Astrocyte (in vitro differentiated cells and primary cell): ENCODE measurements around the gene CAT. TPM values are rescaled to one million over a fixed set of nuclear protein-coding genes. Genes with fewer than 3 reads are reported as not detected.

Experiments
- DNase-seq: peaks from one replicate; pipeline ENCODE4 v3.0.0-alpha.2; 2010; ENCODE audit warnings: low read depth
- FAIRE-seq: peaks from 2 replicates; lab custom pipeline; 2011; peaks lifted over from hg19 to GRCh38; lab: Jason Lieb, UNC
- H2AFZ ChIP-seq: 2 replicates; pipeline ENCODE4 v1.6.0; 2012; ENCODE audit warnings: low read depth, low read length, inconsistent platforms
- H3K27ac ChIP-seq: 2 replicates; pipeline ENCODE4 v1.5.1; 2011; ENCODE audit warnings: low read depth, low read length, inconsistent platforms
- H3K27me3 ChIP-seq: 2 replicates; pipeline ENCODE4 v1.6.0; 2011; ENCODE audit warnings: low read length, inconsistent platforms; ENCODE audit not compliant: insufficient read depth
- H3K36me3 ChIP-seq: 2 replicates; pipeline ENCODE4 v1.5.1; 2011; ENCODE audit warnings: low read length, inconsistent platforms; ENCODE audit not compliant: insufficient read depth
- H3K4me1 ChIP-seq: 2 replicates; pipeline ENCODE4 v1.5.1; 2011; ENCODE audit warnings: low read length, inconsistent platforms; ENCODE audit not compliant: insufficient read depth
- H3K4me2 ChIP-seq: 2 replicates; pipeline ENCODE4 v1.6.0; 2012; ENCODE audit warnings: low read length, inconsistent platforms
- H3K4me3 ChIP-seq: 2 replicates; pipeline ENCODE4 v1.5.1; 2011; ENCODE audit warnings: low read depth, mild to moderate bottlenecking, low read length, inconsistent platforms; ENCODE audit not compliant: insufficient read depth
- H3K79me2 ChIP-seq: 2 replicates; pipeline ENCODE4 v1.6.0; 2012; ENCODE audit warnings: mild to moderate bottlenecking, low read length, inconsistent platforms; ENCODE audit not compliant: insufficient read depth
- H3K9ac ChIP-seq: 2 replicates; pipeline ENCODE4 v1.6.0; 2012; ENCODE audit warnings: mild to moderate bottlenecking, low read length, inconsistent platforms
- H3K9me3 ChIP-seq: 2 replicates; pipeline ENCODE4 v1.5.1; 2012; ENCODE audit warnings: low read depth, mild to moderate bottlenecking, low read length, inconsistent platforms; ENCODE audit not compliant: insufficient read depth
- H4K20me1 ChIP-seq: 2 replicates; pipeline ENCODE4 v1.6.0; 2012; ENCODE audit warnings: low read length, inconsistent platforms; ENCODE audit not compliant: insufficient read depth
- H3K27ac Mint-ChIP-seq: one replicate; pipeline ENCODE4 v1.8.0; 2021; ENCODE audit warnings: mild to moderate bottlenecking, mixed read lengths; ENCODE audit not compliant: unreplicated experiment
- H3K27me3 Mint-ChIP-seq: one replicate; pipeline ENCODE4 v1.8.0; 2021; ENCODE audit warnings: low read depth, mixed read lengths; ENCODE audit not compliant: unreplicated experiment
- H3K36me3 Mint-ChIP-seq: one replicate; pipeline ENCODE4 v1.8.0; 2021; ENCODE audit warnings: low read depth, mixed read lengths; ENCODE audit not compliant: unreplicated experiment
- H3K4me1 Mint-ChIP-seq: one replicate; pipeline ENCODE4 v1.8.0; 2021; ENCODE audit warnings: low read depth, mixed read lengths; ENCODE audit not compliant: unreplicated experiment
- H3K4me3 Mint-ChIP-seq: one replicate; pipeline ENCODE4 v1.8.0; 2021; ENCODE audit warnings: mild to moderate bottlenecking, moderate library complexity, mixed read lengths; ENCODE audit not compliant: unreplicated experiment
- H3K9me3 Mint-ChIP-seq: one replicate; pipeline ENCODE4 v1.8.0; 2021; ENCODE audit warnings: mild to moderate bottlenecking, mixed read lengths; ENCODE audit not compliant: unreplicated experiment
- CTCF ChIP-seq: IDR thresholded peaks from 2 replicates; pipeline ENCODE4 v1.5.1; 2011; ENCODE audit warnings: low read depth, mild to moderate bottlenecking, inconsistent platforms, low read length, moderate library complexity; ENCODE audit not compliant: insufficient read depth
- EZH2 ChIP-seq: IDR thresholded peaks from 2 replicates; pipeline ENCODE4 v1.6.1; 2012; ENCODE audit warnings: mild to moderate bottlenecking, low read length, inconsistent platforms; ENCODE audit not compliant: insufficient read depth
- total RNA-seq: library from RNA; stranded (reverse); gene quantifications from 2 replicates; pipeline ENCODE4 v1.2.1, GENCODE V29; 2021

The CAT gene
- total RNA-seq, 1 donor from 2014 or later: 17.6 TPM

- H3K36me3 Mint-ChIP-seq: peaks cover 37% of the 10 kb centered on the region
- Histone ChIP-seq H2AFZ (no peak overlapping the region), H3K9ac (no peak overlapping the region), H3K36me3 (peaks cover 47% of the 10 kb centered on the region), H3K9me3 (no peaks in the 10 kb centered on the region), H3K79me2 (no peaks in the 10 kb centered on the region), H3K4me2 (no peak overlapping the region), H3K27ac (no peak overlapping the region), H4K20me1 (no peaks in the 10 kb centered on the region), H3K4me3 (no peak overlapping the region), H3K27me3 (no peaks in the 10 kb centered on the region), H3K4me1 (no peaks in the 10 kb centered on the region)
- no peak for DNase-seq
- no peaks in the 10 kb centered on the region for H3K27me3 Mint-ChIP-seq
- FAIRE-seq: no peak
- H3K9me3 Mint-ChIP-seq: peaks cover 12% of the 10 kb centered on the region
- H3K4me3 Mint-ChIP-seq: no peak overlapping the region
- no peaks in the 10 kb centered on the region for H3K4me1 Mint-ChIP-seq
- TF ChIP-seq EZH2 (no peak), CTCF (peak; percentile 40)
- H3K27ac Mint-ChIP-seq: no peak overlapping the region
Observed at GRCh38 chr11:34468209-34468841, 29.6 kb downstream of the CAT start.

- Mint-ChIP-seq H3K27me3 (peaks cover 6% of the 10 kb centered on the region), H3K9me3 (no peaks in the 10 kb centered on the region), H3K4me1 (no peaks in the 10 kb centered on the region), H3K4me3 (no peak overlapping the region), H3K36me3 (peaks cover 7% of the 10 kb centered on the region), H3K27ac (no peak overlapping the region)
- no peak overlapping the region for H2AFZ ChIP-seq
- TF ChIP-seq EZH2 (no peak), CTCF (no peak)
- H3K27ac ChIP-seq: no peak overlapping the region
- H4K20me1 ChIP-seq: no peaks in the 10 kb centered on the region
- H3K4me3 ChIP-seq: no peak overlapping the region
- H3K4me2 ChIP-seq: no peak overlapping the region
- FAIRE-seq: no peak
- no peak for DNase-seq
- no peaks in the 10 kb centered on the region for H3K9me3 ChIP-seq
- H3K27me3 ChIP-seq: peaks cover 2% of the 10 kb centered on the region
- H3K79me2 ChIP-seq: no peaks in the 10 kb centered on the region
- H3K4me1 ChIP-seq: no peaks in the 10 kb centered on the region
- peaks cover 25% of the 10 kb centered on the region for H3K36me3 ChIP-seq
- H3K9ac ChIP-seq: no peak overlapping the region
Observed at GRCh38 chr11:34473603-34474169, 35.0 kb downstream of the CAT start.

GRCh38 chr11:34475656-34476055, 36.9 kb downstream of the CAT start:
- TF ChIP-seq EZH2: no peak
- no peak for TF ChIP-seq CTCF
- no peak for FAIRE-seq

More at GRCh38 chr11:34475656-34476055, 36.9 kb downstream of the CAT start:
- no peaks in the 10 kb centered on the region for H4K20me1 ChIP-seq
- H3K79me2 ChIP-seq: no peaks in the 10 kb centered on the region
- H3K27ac ChIP-seq: no peak overlapping the region
- H3K27ac Mint-ChIP-seq: no peak overlapping the region
- H3K27me3 ChIP-seq: peaks cover 5% of the 10 kb centered on the region
- H3K4me1 ChIP-seq: no peaks in the 10 kb centered on the region
- H3K27me3 Mint-ChIP-seq: peaks cover 6% of the 10 kb centered on the region
- H3K4me3 Mint-ChIP-seq: no peak overlapping the region
- H3K9me3 Mint-ChIP-seq: no peaks in the 10 kb centered on the region
- H3K9me3 ChIP-seq: no peaks in the 10 kb centered on the region
- no peak for DNase-seq
- no peak overlapping the region for H3K4me2 ChIP-seq
- no peak overlapping the region for H3K9ac ChIP-seq
- no peak overlapping the region for H3K4me3 ChIP-seq
- H3K4me1 Mint-ChIP-seq: peaks cover 8% of the 10 kb centered on the region
- peaks cover 5% of the 10 kb centered on the region for H3K36me3 Mint-ChIP-seq
- H3K36me3 ChIP-seq: peaks cover 14% of the 10 kb centered on the region
- H2AFZ ChIP-seq: no peak overlapping the region
